Stimulated activated CD4-positive, alpha-beta T cell treated with anti-CD3 and anti-CD28 coated beads, Interleukin-12 subunit alpha, Interleukin-12 subunit beta, amount 100 ng/mL, for 48 hours (primary cell): ENCODE results near the gene SLC9C1.

Source experiments
- DNase-seq, 3 donors: peaks; one replicate each; pipeline ENCODE4 v3.0.0-alpha.2; 2020; ENCODE audit warnings: low read depth in 2 of 3, low spot score in 1 of 3

Gene SLC9C1

DNA sequence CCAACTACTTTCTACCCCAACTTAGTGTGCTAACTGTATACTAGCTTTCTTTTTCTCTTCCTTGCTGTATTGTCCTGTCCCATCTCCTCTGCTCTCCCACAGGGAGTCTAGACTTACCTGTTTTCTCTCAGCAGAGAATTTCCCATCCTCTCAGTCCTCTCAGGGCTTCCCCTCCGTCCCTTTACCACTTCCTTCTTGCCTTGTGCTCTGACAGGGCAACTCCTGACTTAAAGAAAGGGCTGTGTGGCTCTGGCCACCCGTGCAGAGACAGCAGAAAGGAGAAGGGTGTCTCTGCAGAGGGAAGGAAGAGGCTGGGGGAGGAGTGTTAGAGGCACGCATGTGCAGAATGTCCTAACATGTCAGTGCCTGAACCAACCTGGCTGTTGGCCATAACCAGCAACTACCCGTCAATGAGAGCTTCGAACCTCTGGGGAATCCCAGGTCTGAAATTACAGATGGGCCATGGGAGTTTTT lies 161.0 kb downstream of the SLC9C1 start, which contains the start of gene GCSAM:
TSS of gene GCSAM (minus strand) at position 274 of the 474 bp plus-strand sequence. CDS start at position 146, 128 bp downstream.
- DNase-seq: peak; percentile 40 to 55 (median 47)

- no peak for DNase-seq
Observed at GRCh38 chr3:112132554-112132953, 161.5 kb downstream of the SLC9C1 start.

- no peak for DNase-seq
Observed at GRCh38 chr3:112132088-112132487, 161.9 kb downstream of the SLC9C1 start.

- no peak for DNase-seq
Observed at GRCh38 chr3:112131111-112131510, 162.9 kb downstream of the SLC9C1 start.

DNA sequence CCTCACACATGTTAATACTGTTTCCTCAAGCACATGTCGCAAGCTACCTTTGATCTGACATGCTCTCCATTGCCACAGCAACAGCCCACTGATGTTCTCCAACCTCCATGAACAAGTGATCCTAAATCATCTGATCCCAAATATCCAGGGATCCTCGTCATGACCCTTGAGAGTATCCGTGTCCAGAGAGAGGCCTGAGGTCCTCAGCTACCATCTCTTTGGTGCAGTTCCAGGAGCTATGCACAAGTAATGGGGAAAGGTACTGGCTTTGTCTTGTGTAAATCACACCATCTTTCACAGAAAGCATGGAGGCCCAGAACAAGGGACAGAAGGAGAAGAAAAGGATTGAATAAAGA lies 163.4 kb downstream of the SLC9C1 start:
- no peak for DNase-seq

- no peak for DNase-seq
Observed at GRCh38 chr3:112129925-112130637, 163.9 kb downstream of the SLC9C1 start.

- peak; percentile 15 to 34 (median 23) for DNase-seq
Observed at GRCh38 chr3:112128843-112129727, 164.9 kb downstream of the SLC9C1 start.

- DNase-seq: no peak
Observed at GRCh38 chr3:112127522-112128494, 166.2 kb downstream of the SLC9C1 start.

GRCh38 chr3:112126511-112126911 lies 167.5 kb downstream of the SLC9C1 start:
- DNase-seq: no peak

DNA sequence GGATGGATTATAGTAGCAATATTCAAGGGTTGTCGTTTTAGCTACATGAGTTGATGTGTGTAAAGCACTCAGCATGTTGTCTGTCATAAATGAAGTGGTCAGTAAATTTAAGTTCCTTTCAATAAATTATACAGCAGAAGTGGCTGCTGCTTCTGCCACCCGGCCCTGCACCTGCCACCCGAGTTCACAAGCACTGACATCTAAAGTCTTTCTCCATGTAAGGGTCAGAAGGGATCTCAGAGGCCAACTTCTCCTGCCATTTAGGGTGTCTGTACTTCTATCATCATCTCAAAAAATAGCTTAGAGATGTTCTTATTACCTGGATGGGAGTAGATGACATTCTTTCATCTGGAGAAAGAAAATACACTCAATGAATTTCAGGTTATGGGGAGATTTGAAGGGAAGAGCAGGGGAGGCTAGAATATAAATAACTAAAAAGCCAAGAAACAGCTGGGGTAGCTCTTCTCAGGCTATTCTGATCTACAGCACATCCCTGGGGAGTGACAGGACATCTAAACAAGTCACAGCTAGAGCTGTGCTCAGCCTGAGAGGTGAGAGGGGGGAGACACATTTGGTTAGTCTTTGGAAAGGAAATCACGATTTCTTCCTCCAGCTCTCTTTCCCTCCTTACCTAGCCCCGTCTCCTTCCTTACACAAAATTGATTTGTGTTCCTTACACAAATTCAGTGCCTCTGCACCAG lies 169.0 kb downstream of the SLC9C1 start:
- no peak for DNase-seq

GRCh38 chr3:112123548-112123947 lies 170.5 kb downstream of the SLC9C1 start:
- no peak for DNase-seq

- DNase-seq: no peak
Observed at GRCh38 chr3:112122870-112123269, 171.1 kb downstream of the SLC9C1 start.

- DNase-seq: no peak
Observed at GRCh38 chr3:112121577-112122547, 172.2 kb downstream of the SLC9C1 start.

- DNase-seq: no peak
Observed at GRCh38 chr3:112119962-112120836, 173.8 kb downstream of the SLC9C1 start.

GRCh38 chr3:112117841-112118571 lies 176.0 kb downstream of the SLC9C1 start:
- DNase-seq: no peak

DNA sequence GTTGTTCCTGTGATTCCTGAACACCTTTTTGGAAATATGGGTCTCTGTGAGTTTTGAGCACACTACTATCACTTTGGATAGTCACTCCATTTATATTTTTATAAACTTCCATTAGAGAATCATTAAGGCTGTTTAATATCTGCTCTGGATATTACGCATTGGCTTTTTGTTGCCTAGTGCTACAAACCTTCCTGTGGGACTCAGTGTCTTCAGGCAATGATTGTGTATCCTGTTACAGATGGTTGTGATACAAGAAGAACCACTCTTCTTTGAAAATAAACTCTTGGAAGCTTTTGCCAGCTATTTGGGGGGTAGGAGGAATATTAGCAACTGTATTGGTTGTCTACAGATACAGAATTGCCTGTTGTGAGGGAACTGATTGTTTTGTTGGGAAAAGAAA lies 176.6 kb downstream of the SLC9C1 start:
- no peak for DNase-seq

GRCh38 chr3:112116748-112117186 lies 177.2 kb downstream of the SLC9C1 start:
- DNase-seq: no peak
